ENCODE data around the gene HOXD11. TPM values are rescaled to one million over a fixed set of nuclear protein-coding genes. Genes with fewer than 3 reads are reported as not detected.

The HOXD11 gene
- total and polyA plus RNA-seq, 9 of the 15 experiments (the other 6 are each of a cell fraction or from before 2014, with no cell fraction given): not detected

GRCh38 chr2:176137906-176138305 is 30.8 kb downstream of the HOXD11 start:
- Histone ChIP-seq H3K9ac (ENCODE audit: insufficient read depth in 1 of 2, low read depth in 2 of 2, low read length in 2 of 2) (no peak overlapping the region), H2AFZ (ENCODE audit: low read depth, low read length) (no peak overlapping the region), H3K79me2 (ENCODE audit: control insufficient read depth, insufficient read depth, low read length) (no peaks in the 10 kb centered on the region), H3K4me3 (no peak overlapping the region), H4K20me1 (replicated peaks; ENCODE audit: control insufficient read depth, insufficient read depth, low read length) (no peaks in the 10 kb centered on the region), H3K27me3 (ENCODE audit: control insufficient read depth in 2 of 2, insufficient read depth in 2 of 2, low read length in 2 of 2) (peaks cover 33 to 57% of the 10 kb centered on the region in 2 experiments; a peak in 4 of 5 replicates), H3K4me1 (replicated peaks in 1 of 2; ENCODE audit: control insufficient read depth in 2 of 2, insufficient read depth in 2 of 2, low read length in 2 of 2) (peaks cover 0 to 15% of the 10 kb centered on the region in 2 experiments; a peak in 2 of 5 replicates), H3K4me2 (ENCODE audit: insufficient read depth, low read length) (no peak overlapping the region), H3K9me1 (ENCODE audit: control insufficient read depth, insufficient read depth, low read length) (no peaks in the 10 kb centered on the region), H3K36me3 (ENCODE audit: control insufficient read depth, insufficient read depth, low read length) (no peaks in the 10 kb centered on the region), H3K9me3 (replicated peaks; ENCODE audit: control insufficient read depth, insufficient read depth, low read depth, low read length) (no peaks in the 10 kb centered on the region; the same call in 1 of the 2 replicates), H3K27ac (ENCODE audit: extremely low read depth, low read depth, low read length) (no peak overlapping the region)
- no peak for ATAC-seq
- intact Hi-C loops (cut with micrococcal nuclease): no loop called here
- 18% methylated on average over 8 of the region's 8 CpGs for WGBS (ENCODE audit: insufficient coverage, low coverage, missing lambda C conversion rate)
- TF ChIP-seq KAT7 (CRISPR knock-in tag; IDR thresholded peaks at IDR 0.05; ENCODE audit: borderline replicate concordance) (no peak), GATAD2A (IDR thresholded peaks at IDR 0.05) (no peak), MYNN (IDR thresholded peaks at IDR 0.05) (no peak), MYNN (CRISPR knock-in tag; IDR thresholded peaks at IDR 0.05) (no peak), CBX3 (IDR thresholded peaks at IDR 0.05; ENCODE audit: borderline replicate concordance in 1 of 2, low read length in 2 of 2) (no peak), TAF15 (IDR thresholded peaks at IDR 0.05; ENCODE audit: low read depth, low read length) (no peak), NFYB (IDR thresholded peaks at IDR 0.05; ENCODE audit: extremely low read depth, insufficient read length) (no peak), GABPB2 (CRISPR knock-in tag; conservative IDR thresholded peaks at IDR 0.05) (no peak), XRCC3 (IDR thresholded peaks at IDR 0.05) (no peak), ZNF24 (IDR thresholded peaks at IDR 0.05) (no peak), THRAP3 (IDR thresholded peaks at IDR 0.05; ENCODE audit: borderline replicate concordance) (no peak), HBP1 (CRISPR knock-in tag; IDR thresholded peaks at IDR 0.05) (no peak), ZC3H8 (IDR thresholded peaks at IDR 0.05) (no peak), HDGF (IDR thresholded peaks at IDR 0.05) (no peak), SP2 (IDR thresholded peaks at IDR 0.05; ENCODE audit: extremely low read depth, low read depth, low read length, poor library complexity, severe bottlenecking) (no peak), ZNF764 (CRISPR knock-in tag; IDR thresholded peaks at IDR 0.05; ENCODE audit: low read depth) (no peak), ZFPM2 (CRISPR knock-in tag; IDR thresholded peaks at IDR 0.05) (no peak)
- TF ChIP-seq, protein P1, sequence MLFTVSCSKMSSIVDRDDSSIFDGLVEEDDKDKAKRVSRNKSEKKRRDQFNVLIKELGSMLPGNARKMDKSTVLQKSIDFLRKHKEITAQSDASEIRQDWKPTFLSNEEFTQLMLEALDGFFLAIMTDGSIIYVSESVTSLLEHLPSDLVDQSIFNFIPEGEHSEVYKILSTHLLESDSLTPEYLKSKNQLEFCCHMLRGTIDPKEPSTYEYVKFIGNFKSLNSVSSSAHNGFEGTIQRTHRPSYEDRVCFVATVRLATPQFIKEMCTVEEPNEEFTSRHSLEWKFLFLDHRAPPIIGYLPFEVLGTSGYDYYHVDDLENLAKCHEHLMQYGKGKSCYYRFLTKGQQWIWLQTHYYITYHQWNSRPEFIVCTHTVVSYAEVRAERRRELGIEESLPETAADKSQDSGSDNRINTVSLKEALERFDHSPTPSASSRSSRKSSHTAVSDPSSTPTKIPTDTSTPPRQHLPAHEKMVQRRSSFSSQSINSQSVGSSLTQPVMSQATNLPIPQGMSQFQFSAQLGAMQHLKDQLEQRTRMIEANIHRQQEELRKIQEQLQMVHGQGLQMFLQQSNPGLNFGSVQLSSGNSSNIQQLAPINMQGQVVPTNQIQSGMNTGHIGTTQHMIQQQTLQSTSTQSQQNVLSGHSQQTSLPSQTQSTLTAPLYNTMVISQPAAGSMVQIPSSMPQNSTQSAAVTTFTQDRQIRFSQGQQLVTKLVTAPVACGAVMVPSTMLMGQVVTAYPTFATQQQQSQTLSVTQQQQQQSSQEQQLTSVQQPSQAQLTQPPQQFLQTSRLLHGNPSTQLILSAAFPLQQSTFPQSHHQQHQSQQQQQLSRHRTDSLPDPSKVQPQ (CRISPR knock-in tag; IDR thresholded peaks at IDR 0.05; ENCODE audit: borderline replicate concordance): no peak
- BruUV-seq (replicated peaks): no TSS peak
- FAIRE-seq: no peak
- ChIA-PET POLR2A (no interaction called here), CTCF (ENCODE audit: low intra/inter-chr PET ratio) (interaction anchor here (1.2 kb wide), 1 partner anchor 417 kb away, joined by 3 read pairs; no protein-coding TSS in a partner anchor)
- in situ Hi-C loops (cut with MboI): loop anchor here (25.0 kb wide), 2 partner anchors 674 to 1624 kb away; no protein-coding TSS in a partner anchor
- DNase-seq (ENCODE audit: extremely low read depth in 1 of 4, low spot score in 3 of 4): no peak

Data from K562 (cell line).